ACC112 (cell line): ENCODE results near the gene TIMM50.

ENCODE experiments used
- H2AFZ ChIP-seq: fragments of 200-600 bp; sonication (generic); one replicate; pipeline ENCODE4 v1.6.0; 2017; ENCODE audit warnings: antibody characterized with exemption, low read length; ENCODE audit not compliant: unreplicated experiment
- H3K27ac ChIP-seq: fragments of 200-600 bp; sonication (generic); 2 replicates; pipeline ENCODE4 v1.5.1; 2014; ENCODE audit warnings: low read depth, mild to moderate bottlenecking, antibody characterized with exemption, low read length, moderate library complexity
- H3K27me3 ChIP-seq: fragments of 200-600 bp; sonication (generic); 2 replicates; pipeline ENCODE4 v1.6.1; 2014; ENCODE audit warnings: mild to moderate bottlenecking, antibody characterized with exemption, low read length, moderate library complexity, mixed read lengths; ENCODE audit not compliant: insufficient read depth
- H3K36me3 ChIP-seq: fragments of 200-600 bp; sonication (generic); 2 replicates; pipeline ENCODE4 v1.6.1; 2016; ENCODE audit warnings: mild to moderate bottlenecking, antibody characterized with exemption, low read length, moderate library complexity, mixed read lengths; ENCODE audit not compliant: insufficient read depth
- H3K4me1 ChIP-seq: fragments of 200-600 bp; sonication (generic); one replicate; pipeline ENCODE4 v1.6.1; 2016; ENCODE audit warnings: low read length, mixed read lengths; ENCODE audit not compliant: insufficient read depth, unreplicated experiment, control insufficient read depth
- H3K4me3 ChIP-seq: fragments of 200-600 bp; sonication (generic); 2 replicates; pipeline ENCODE4 v1.5.1; 2014; ENCODE audit warnings: mild to moderate bottlenecking, low read depth, low read length
- H3K79me2 ChIP-seq: fragments of 200-600 bp; sonication (generic); one replicate; pipeline ENCODE4 v1.6.0; 2016; ENCODE audit warnings: low read length; ENCODE audit not compliant: control insufficient read depth, unreplicated experiment, insufficient read depth

Gene TIMM50

DNA sequence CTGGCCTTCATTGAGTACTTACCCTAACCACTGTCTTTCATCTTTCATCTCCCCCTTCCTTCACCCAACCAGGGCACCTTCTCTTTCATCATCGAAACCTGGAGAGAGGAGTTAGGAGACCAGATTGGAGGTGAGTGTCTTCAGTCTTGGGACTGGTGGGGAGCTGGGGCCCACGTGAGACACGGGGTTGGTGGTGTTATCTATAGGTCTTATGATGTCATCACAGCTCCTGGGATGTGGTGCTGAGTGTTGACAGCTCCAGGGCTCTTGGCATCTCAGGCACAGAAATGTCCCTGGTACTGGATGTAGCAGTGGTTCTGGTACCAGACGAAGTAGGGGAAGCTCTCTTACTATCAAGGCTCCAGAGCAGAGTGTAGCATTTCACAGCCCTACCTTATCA is 19.9 kb downstream of the TIMM50 start:
- H2AFZ ChIP-seq = no peak overlapping the region
- no peak overlapping the region for H3K27ac ChIP-seq
- H3K4me1 ChIP-seq = peaks cover 5% of the 10 kb centered on the region
- H3K4me3 ChIP-seq = no peak overlapping the region
- no peaks in the 10 kb centered on the region for H3K36me3 ChIP-seq
- peaks cover 30% of the 10 kb centered on the region for H3K27me3 ChIP-seq
- H3K79me2 ChIP-seq = no peaks in the 10 kb centered on the region

DNA sequence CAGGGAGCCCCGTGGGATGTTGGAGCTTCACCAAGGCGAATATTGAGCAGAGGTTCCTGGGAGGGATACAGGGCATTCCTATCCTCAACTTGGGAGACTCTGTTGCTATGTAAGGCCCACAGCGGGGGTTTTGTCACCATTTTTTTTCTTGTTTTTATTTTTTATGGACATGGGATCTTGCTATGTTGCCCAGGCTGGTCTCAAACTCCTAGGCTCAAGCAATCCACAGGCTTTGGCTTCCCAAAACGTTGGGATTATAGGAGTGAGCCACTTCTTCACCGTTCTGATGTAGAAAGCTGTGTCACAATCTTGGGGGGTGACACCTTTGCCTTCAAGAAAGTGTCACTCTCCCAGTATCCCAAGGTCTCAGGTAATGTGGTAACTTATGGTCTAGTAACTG is 20.7 kb downstream of the TIMM50 start:
- no peaks in the 10 kb centered on the region for H3K79me2 ChIP-seq
- no peaks in the 10 kb centered on the region for H3K36me3 ChIP-seq
- no peak overlapping the region for H2AFZ ChIP-seq
- no peak overlapping the region for H3K27ac ChIP-seq
- peaks cover 30% of the 10 kb centered on the region for H3K27me3 ChIP-seq
- H3K4me3 ChIP-seq = no peak overlapping the region
- H3K4me1 ChIP-seq = peaks cover 5% of the 10 kb centered on the region

GRCh38 chr19:39502640-39503417 is 22.2 kb downstream of the TIMM50 start:
- Histone ChIP-seq H3K36me3 (no peaks in the 10 kb centered on the region), H3K27ac (no peak overlapping the region), H3K79me2 (no peaks in the 10 kb centered on the region), H2AFZ (peak overlapping the region; percentile 33), H3K4me3 (peak overlapping the region; percentile 54; the same call in 1 of the 2 replicates), H3K27me3 (peaks cover 27% of the 10 kb centered on the region), H3K4me1 (peaks cover 5% of the 10 kb centered on the region)

DNA sequence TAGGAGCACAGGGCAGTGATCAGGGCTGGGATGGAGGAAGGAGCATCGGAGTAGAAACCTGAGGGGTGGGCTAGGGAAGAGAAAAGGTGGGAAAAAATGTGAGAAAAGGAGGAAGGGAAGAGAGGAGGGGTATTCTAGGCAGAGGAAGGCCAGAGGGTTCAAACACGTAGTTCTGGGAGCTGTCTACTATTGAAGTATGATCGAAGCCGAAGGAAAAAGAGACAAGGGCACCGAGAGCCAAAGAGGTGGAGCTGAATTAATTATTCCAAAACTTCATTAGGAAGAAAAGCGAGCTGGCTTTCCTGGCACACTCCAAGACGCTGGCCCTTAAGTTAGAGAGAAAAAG is 25.9 kb downstream of the TIMM50 start:
- Histone ChIP-seq H2AFZ (peak overlapping the region; percentile 6), H3K79me2 (no peaks in the 10 kb centered on the region), H3K4me1 (no peaks in the 10 kb centered on the region), H3K36me3 (no peaks in the 10 kb centered on the region), H3K27me3 (no peaks in the 10 kb centered on the region), H3K27ac (no peak overlapping the region), H3K4me3 (peak overlapping the region; percentile 81)

GRCh38 chr19:39506944-39507714 is 26.5 kb downstream of the TIMM50 start:
- Histone ChIP-seq H3K4me3 (peak overlapping the region; percentile 81), H3K79me2 (no peaks in the 10 kb centered on the region), H3K4me1 (no peaks in the 10 kb centered on the region), H3K36me3 (no peaks in the 10 kb centered on the region), H3K27me3 (no peaks in the 10 kb centered on the region), H2AFZ (peak overlapping the region; percentile 87), H3K27ac (no peak overlapping the region)

GRCh38 chr19:39507715-39508364 is 27.2 kb downstream of the TIMM50 start:
- 0 out of 2 replicates have a peak, but pooled peaks cover under 1% of the 10 kb centered on the region for H3K27me3 ChIP-seq

GRCh38 chr19:39508629-39509028 is 28.0 kb downstream of the TIMM50 start:
- Histone ChIP-seq H3K36me3 (no peaks in the 10 kb centered on the region), H3K27me3 (0 out of 2 replicates have a peak, but pooled peaks cover 6% of the 10 kb centered on the region), H2AFZ (no peak overlapping the region), H3K27ac (no peak overlapping the region), H3K79me2 (no peaks in the 10 kb centered on the region), H3K4me3 (no peak overlapping the region), H3K4me1 (no peaks in the 10 kb centered on the region)

More at GRCh38 chr19:39507715-39508364, 27.2 kb downstream of the TIMM50 start:
- Histone ChIP-seq H3K79me2 (no peaks in the 10 kb centered on the region), H3K27ac (no peak overlapping the region), H3K4me1 (no peaks in the 10 kb centered on the region), H3K4me3 (peak overlapping the region; percentile 81), H2AFZ (peak overlapping the region; percentile 87), H3K36me3 (no peaks in the 10 kb centered on the region)

DNA sequence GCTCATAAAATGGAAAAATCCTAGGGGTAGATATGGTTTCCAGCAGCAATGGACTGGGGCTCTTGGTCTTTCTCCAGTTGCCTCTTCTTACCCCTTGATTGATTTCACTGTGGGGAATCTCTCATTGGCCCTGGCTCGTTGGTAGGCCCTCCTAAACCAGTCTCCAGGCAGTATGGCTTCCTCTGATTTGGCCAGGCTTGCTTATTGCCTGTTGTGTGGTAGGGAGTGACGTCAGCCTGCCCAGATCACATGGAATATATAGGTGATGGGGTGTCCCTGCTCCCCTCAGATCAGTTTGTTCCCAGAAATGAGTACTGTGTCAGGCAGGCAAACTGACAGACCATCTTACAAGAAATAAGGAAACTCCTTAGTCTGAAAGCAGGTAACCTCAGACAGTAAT is 28.6 kb downstream of the TIMM50 start:
- H3K4me3 ChIP-seq = no peak overlapping the region
- no peak overlapping the region for H3K27ac ChIP-seq
- H3K27me3 ChIP-seq = peaks cover 12% of the 10 kb centered on the region
- H3K36me3 ChIP-seq = no peaks in the 10 kb centered on the region
- H3K79me2 ChIP-seq = no peaks in the 10 kb centered on the region
- no peak overlapping the region for H2AFZ ChIP-seq
- H3K4me1 ChIP-seq = no peaks in the 10 kb centered on the region

GRCh38 chr19:39512988-39513387 is 32.4 kb downstream of the TIMM50 start:
- Histone ChIP-seq H3K27me3 (peaks cover 34% of the 10 kb centered on the region), H3K27ac (no peak overlapping the region), H3K36me3 (no peaks in the 10 kb centered on the region), H3K79me2 (no peaks in the 10 kb centered on the region), H3K4me3 (no peak overlapping the region), H2AFZ (no peak overlapping the region), H3K4me1 (no peaks in the 10 kb centered on the region)

DNA sequence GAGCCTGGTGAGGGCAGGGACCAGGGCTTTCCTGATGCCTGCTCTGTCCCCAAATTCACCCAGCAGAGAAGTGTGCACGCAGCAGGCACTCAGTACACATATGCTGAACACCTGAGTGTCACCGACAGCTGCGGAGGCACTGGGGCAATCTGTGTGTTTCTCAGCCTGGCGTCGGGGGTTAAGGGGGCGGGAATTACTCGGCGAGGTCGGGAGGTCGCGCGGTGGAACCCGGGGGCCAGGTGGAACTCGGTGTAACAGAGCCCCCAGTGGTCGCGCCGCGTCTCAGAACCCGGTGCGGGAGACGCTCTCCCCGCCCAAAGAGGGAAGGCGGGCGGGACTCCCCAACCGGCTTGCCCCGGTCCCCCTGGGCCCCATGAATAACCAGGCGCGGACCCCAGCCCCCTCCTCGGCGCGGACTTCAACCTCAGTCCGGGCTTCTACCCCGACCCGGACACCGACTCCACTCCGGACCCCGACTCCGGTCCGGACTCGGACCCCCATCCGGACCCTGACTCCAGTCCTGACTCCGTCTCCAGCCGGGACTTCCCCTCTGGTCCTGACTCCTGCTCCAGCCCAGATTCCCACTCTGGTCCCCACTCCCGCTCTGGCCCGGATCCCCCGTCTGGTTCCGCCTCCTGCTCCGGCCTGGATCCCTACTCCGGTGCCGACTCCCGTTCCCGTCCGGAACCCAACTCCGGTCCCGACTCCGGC is 34.4 kb downstream of the TIMM50 start, which contains the start of gene SELENOV:
TSS of gene SELENOV (plus strand) at position 300 of the 711 bp plus-strand sequence. CDS start at position 374, 74 bp downstream.
- Histone ChIP-seq H3K27ac (no peak within 1 kb of the TSS), H3K27me3 (peaks cover 34% of the 10 kb centered on the region), H2AFZ (no peak within 1 kb of the TSS), H3K36me3 (no peaks in the 10 kb centered on the region), H3K4me3 (peak within 1 kb of the TSS; percentile 49; the same call in 1 of the 2 replicates), H3K79me2 (no peaks in the 10 kb centered on the region), H3K4me1 (no peaks in the 10 kb centered on the region)
